Endometrial microvascular endothelial cells (primary cell): ENCODE measurements around the gene NACAD. TPM values are rescaled to one million over a fixed set of nuclear protein-coding genes. Genes with fewer than 3 reads are reported as not detected.
"Not testable (repeated sequence)": the region's sequence is repeated elsewhere in the genome, so short reads cannot be mapped to it uniquely, and the experiment has no call there.

Source experiments
- in situ Hi-C: cut with HindIII; loops from 2 replicates; pipeline ENCODE4 v1.10.0; 2017; ENCODE audit warnings: low sequenced_read_pairs, low pct_unique_long_range_greater_than_20kb; ENCODE audit errors: inconsistent ontology term
- total RNA-seq: library from RNA; depleted of rRNA; stranded (reverse); fragments of >200 nt; gene quantifications from one replicate; pipeline ENCODE4 v1.2.3, GENCODE V29; 2015; ENCODE audit errors: inconsistent ontology term

NACAD gene
- total RNA-seq, 1 donor from 2014 or later: 2.3 TPM

GRCh38 chr7:45035893-45036292 is 52.9 kb downstream of the NACAD start:
- in situ Hi-C loops: no loop called here

GRCh38 chr7:45035371-45035770 is 53.4 kb downstream of the NACAD start:
- in situ Hi-C loops: no loop called here

- in situ Hi-C loops: not testable (repeated sequence)
These were observed 54.1 kb downstream of the NACAD start for GRCh38 chr7:45034710-45035109.

GRCh38 chr7:45033931-45034290 is 54.9 kb downstream of the NACAD start:
- in situ Hi-C loops: no loop called here

- in situ Hi-C loops: no loop called here
These were observed 55.4 kb downstream of the NACAD start for GRCh38 chr7:45033261-45033930.

GRCh38 chr7:45032421-45032820 is 56.3 kb downstream of the NACAD start:
- in situ Hi-C loops: no loop called here

- in situ Hi-C loops: no loop called here
These were observed 56.9 kb downstream of the NACAD start for GRCh38 chr7:45031829-45032228.

Other genes starting within 250 kb of the NACAD start
- 181 TPM for gene H2AZ2, start 240.9 kb downstream of the NACAD start, total RNA-seq
- gene PURB, start 203.4 kb downstream of the NACAD start, total RNA-seq: 18.0 TPM
- gene MYO1G, start 110.0 kb downstream of the NACAD start, total RNA-seq: not detected
- gene CCM2, start 88.8 kb downstream of the NACAD start, total RNA-seq: 70.8 TPM
- 77.6 TPM for gene TBRG4, start 22.7 kb upstream of the NACAD start, total RNA-seq
- not detected for gene RAMP3, start 68.8 kb upstream of the NACAD start, total RNA-seq